Stimulated activated CD4-positive, alpha-beta T cell treated with anti-CD3 and anti-CD28 coated beads, Interleukin-2, amount 100 ng/mL, for 4 hours (primary cell): ENCODE measurements around the gene LRRC59.
A peak's percentile ranks its signal among the peaks of the same experiment; 100 is the strongest.
"Not testable (repeated sequence)": the region's sequence is repeated elsewhere in the genome, so short reads cannot be mapped to it uniquely, and the experiment has no call there.

ENCODE experiments used
- DNase-seq: peaks from one replicate; pipeline ENCODE4 v3.0.0-alpha.2; 2020; ENCODE audit warnings: low read depth

Gene LRRC59

GRCh38 chr17:50397111-50397918 is at the start of gene LRRC59:
Gene LRRC59 (minus strand): TSS chr17:50397523. CDS start chr17:50397317, 206 bp downstream.
- DNase-seq, result peak; percentile 86

- DNase-seq, result no peak
Measured at GRCh38 chr17:50445730-50446325, 48.5 kb upstream of the LRRC59 start.

- DNase-seq, result no peak
Measured at GRCh38 chr17:50444841-50445715, 47.8 kb upstream of the LRRC59 start.

GRCh38 chr17:50443505-50443974 is 46.2 kb upstream of the LRRC59 start:
- no peak for DNase-seq

GRCh38 chr17:50440838-50441829 is 43.8 kb upstream of the LRRC59 start:
- DNase-seq, result no peak

GRCh38 chr17:50440172-50440837 is 43.0 kb upstream of the LRRC59 start:
- no peak for DNase-seq

GRCh38 chr17:50439008-50439407 is 41.7 kb upstream of the LRRC59 start:
- DNase-seq, result no peak

GRCh38 chr17:50437409-50437808 is 40.1 kb upstream of the LRRC59 start:
- DNase-seq, result no peak

- DNase-seq, result no peak
Measured at GRCh38 chr17:50432125-50432762, 34.9 kb upstream of the LRRC59 start.

- DNase-seq, result no peak
Measured at GRCh38 chr17:50430821-50431618, 33.7 kb upstream of the LRRC59 start.

GRCh38 chr17:50429793-50430192 is 32.5 kb upstream of the LRRC59 start:
- DNase-seq, result no peak

GRCh38 chr17:50428831-50429424 is 31.6 kb upstream of the LRRC59 start:
- no peak for DNase-seq

- not testable (repeated sequence) for DNase-seq
Measured at GRCh38 chr17:50428126-50428525, 30.8 kb upstream of the LRRC59 start.

- no peak for DNase-seq
Measured at GRCh38 chr17:50426814-50427787, 29.8 kb upstream of the LRRC59 start.

GRCh38 chr17:50426472-50426782 is 29.1 kb upstream of the LRRC59 start:
- DNase-seq, result no peak

- DNase-seq, result peak; percentile 53
Measured at GRCh38 chr17:50425682-50426471, 28.6 kb upstream of the LRRC59 start, which contains the start of gene ACSF2. Gene ACSF2 (plus strand): TSS chr17:50426218. CDS start chr17:50426262, 44 bp downstream.
